Activated naive CD4-positive, alpha-beta T cell treated with anti-CD3 and anti-CD28 coated beads, Interleukin-2, amount 10 ng/mL, durations not matched to agents 5 hours and 36 hours (primary cell): ENCODE measurements around the gene CPXCR1. TPM values are rescaled to one million over a fixed set of nuclear protein-coding genes. Genes with fewer than 3 reads are reported as not detected.

Experiments
- total RNA-seq, 2 experiments: library from RNA; stranded (reverse); gene quantifications; one replicate each; pipeline ENCODE4 v1.2.3, GENCODE V29; 2021

Gene CPXCR1
- not detected for total RNA-seq

DNA sequence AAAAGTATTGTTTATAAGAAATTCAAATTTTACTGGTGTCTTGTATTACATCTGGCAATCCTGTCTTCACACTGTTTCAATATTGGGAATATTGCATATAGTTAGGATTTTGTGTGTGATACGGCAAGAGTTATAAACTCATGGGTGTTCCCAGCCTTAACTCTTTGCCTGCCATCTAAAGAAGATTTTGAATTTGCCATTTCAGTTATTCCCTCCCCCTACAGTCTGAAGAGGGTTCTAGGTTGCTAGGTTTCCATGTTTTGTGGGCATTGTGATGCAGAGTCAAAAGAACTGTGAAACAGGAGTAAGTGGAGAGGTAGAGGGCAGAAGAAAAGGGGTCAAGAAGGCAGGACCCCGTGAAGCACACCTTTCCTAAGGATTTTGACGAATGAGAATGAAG lies at the start of gene CPXCR1:
TSS of gene CPXCR1 (plus strand) at position 301 of the 400 bp plus-strand sequence. CDS start 6,190 bp downstream, outside the sequence.

